Right lobe of liver (tissue), 6 donors: ENCODE results near the gene LHFPL6. TPM values are rescaled to one million over a fixed set of nuclear protein-coding genes. Genes with fewer than 3 reads are reported as not detected.

Experiments used
- ATAC-seq, 4 donors: fragments of 200-7000 bp; cut with Tn5 transposase; one replicate each; pipeline ENCODE4 v1.9.1; 2020; ENCODE audit warnings: mild to moderate bottlenecking in 4 of 4, moderate library complexity in 4 of 4
- DNase-seq, 3 donors: peaks; one replicate each; pipeline ENCODE4 v3.0.0-alpha.2; 2020
- H3K27ac ChIP-seq, 3 donors: fragments of 200-600 bp; one replicate each; pipeline ENCODE4 v1.8.0; 2022
- H3K27me3 ChIP-seq, 2 donors: fragments of 200-600 bp; one replicate each; pipeline ENCODE4 v1.8.0; 2022
- H3K36me3 ChIP-seq, 4 donors: fragments of 200-600 bp; sonication (generic) in 1 of 4; one replicate each; pipeline versions ENCODE4 v1.5.1 to v1.8.0; 2017 to 2022; ENCODE audit warnings: control low read depth in 1 of 4
- H3K4me1 ChIP-seq, 4 donors: fragments of 200-600 bp; sonication (generic) in 1 of 4; one replicate each; pipeline versions ENCODE4 v1.5.1 to v1.8.0; 2017 to 2022; ENCODE audit warnings: control low read depth in 1 of 4
- H3K4me3 ChIP-seq, 3 donors: fragments of 200-600 bp; one replicate each; pipeline ENCODE4 v1.8.0; 2022
- H3K9me3 ChIP-seq, 4 donors: fragments of 200-600 bp; sonication (generic) in 1 of 4; one replicate each; pipeline versions ENCODE4 v1.5.1 to v1.8.0; 2017 to 2022; ENCODE audit warnings: control low read depth in 1 of 4
- CTCF ChIP-seq, 4 donors: fragments of 200-600 bp in 3 of 4; fragments of 450-650 bp in 1 of 4; IDR thresholded peaks; one replicate each; pipeline versions ENCODE4 v1.5.1 to v1.8.0; 2016 to 2022; ENCODE audit warnings: antibody characterized with exemption in 4 of 4, mild to moderate bottlenecking in 2 of 4
- POLR2A ChIP-seq: fragments of 450-650 bp; IDR thresholded peaks from one replicate; pipeline ENCODE4 v1.6.1; 2017; ENCODE audit warnings: antibody characterized with exemption, mild to moderate bottlenecking
- WGBS: methylation state at CpG from one replicate; pipeline ENCODE4 v1.1.6; 2018; ENCODE audit warnings: low coverage, low lambda C conversion rate; ENCODE audit not compliant: insufficient coverage; ENCODE audit errors: missing lambda C conversion rate; 5-methylcytosine and 5-hydroxymethylcytosine counted together
- intact Hi-C, 2 donors: fragments of 100-400 bp; cut with DNase I; formaldehyde crosslinking; loops; one replicate each; pipeline versions ENCODE4 v1.11.2 to v1.14.1; 2022
- total RNA-seq, 6 experiments: library from RNA; depleted of rRNA in 2 of 6; stranded (reverse); fragments of >200 nt in 2 of 6; fragmentation: NEBNext Ultra II Directional in 3 of 6; extraction: Animal tissue kit (Norgen Biotek cat#: 25700) in 3 of 6; gene quantifications; one replicate each; pipeline versions ENCODE4 v1.1.0 to v1.2.4, GENCODE V29; 2016 to 2023
- donor health status: DM: no; HTN: yes; CAD: no.
- donor health status: DM: no; HTN: no; CAD: no.
- donor health status: DM: no; HTN: no; CAD: no.
- donor health status: DM: no; HTN: yes; CAD: no.
- donor health status: DM: no; HTN: yes; CAD: no.

Gene LHFPL6
- total RNA-seq, 6 experiments from 2014 or later = 3.0 to 8.4 (median 4.6) TPM

GRCh38 chr13:39578821-39579291 is 24.1 kb downstream of the LHFPL6 start:
- intact Hi-C loops = no loop called here
- H3K36me3 ChIP-seq = no peaks in the 10 kb centered on the region
- no peak for ATAC-seq

DNA sequence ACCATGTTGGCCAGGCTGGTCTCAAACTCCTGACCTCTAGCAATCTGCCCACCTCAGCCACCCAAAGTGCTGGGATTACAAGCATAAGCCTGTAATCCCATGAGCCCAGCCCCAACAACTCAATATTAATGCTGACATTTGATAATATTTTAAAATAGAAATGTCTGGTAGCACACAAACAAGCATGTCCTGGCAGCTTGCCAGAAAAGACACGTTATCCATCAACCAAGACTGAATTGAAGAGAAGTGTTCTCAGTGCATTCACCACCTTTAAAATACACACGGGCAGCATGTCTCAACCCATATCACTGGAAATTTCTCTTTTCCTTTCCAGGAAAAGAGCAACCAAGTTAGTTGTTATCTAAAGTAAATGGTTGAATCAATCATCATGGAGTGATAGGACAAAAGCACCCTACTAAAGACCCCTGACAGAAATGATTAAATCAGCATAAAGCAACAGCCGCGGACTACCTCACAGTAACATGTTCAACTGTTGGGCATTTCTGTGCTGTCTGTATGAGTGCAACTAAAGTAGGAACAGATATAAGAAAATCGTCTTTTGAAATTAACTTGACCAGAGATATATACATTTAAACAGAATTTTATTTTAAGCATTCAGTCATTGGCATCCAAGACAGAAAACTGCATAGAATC is 25.0 kb downstream of the LHFPL6 start:
- H3K9me3 ChIP-seq = no peaks in the 10 kb centered on the region
- no peak overlapping the region for H3K4me3 ChIP-seq
- intact Hi-C loops = no loop called here
- H3K36me3 ChIP-seq = no peaks in the 10 kb centered on the region
- H3K27ac ChIP-seq = no peak overlapping the region
- ATAC-seq (no peak), DNase-seq (no peak)
- no peaks in the 10 kb centered on the region for H3K4me1 ChIP-seq
- 62% methylated on average over 5 of the region's 5 CpGs for WGBS
- TF ChIP-seq POLR2A (no peak), CTCF (IDR thresholded peaks at IDR 0.05) (no peak)
- no peaks in the 10 kb centered on the region for H3K27me3 ChIP-seq

More at GRCh38 chr13:39578821-39579291, 24.1 kb downstream of the LHFPL6 start:
- no peak for DNase-seq
- WGBS = 58% methylated on average over 3 of the region's 3 CpGs
- Histone ChIP-seq H3K27ac (no peak overlapping the region), H3K4me1 (no peaks in the 10 kb centered on the region), H3K9me3 (no peaks in the 10 kb centered on the region), H3K27me3 (no peaks in the 10 kb centered on the region), H3K4me3 (no peak overlapping the region)
- TF ChIP-seq POLR2A (no peak), CTCF (IDR thresholded peaks at IDR 0.05) (no peak)

GRCh38 chr13:39577203-39577602 is 25.8 kb downstream of the LHFPL6 start:
- ATAC-seq (no peak), DNase-seq (no peak)
- H3K4me1 ChIP-seq = no peaks in the 10 kb centered on the region
- no peaks in the 10 kb centered on the region for H3K27me3 ChIP-seq
- no peak overlapping the region for H3K27ac ChIP-seq
- intact Hi-C loops = no loop called here
- no peaks in the 10 kb centered on the region for H3K36me3 ChIP-seq
- TF ChIP-seq CTCF (IDR thresholded peaks at IDR 0.05) (no peak), POLR2A (no peak)
- no peak overlapping the region for H3K4me3 ChIP-seq
- H3K9me3 ChIP-seq = no peaks in the 10 kb centered on the region
- 92% methylated on average over 2 of the region's 2 CpGs for WGBS

DNA sequence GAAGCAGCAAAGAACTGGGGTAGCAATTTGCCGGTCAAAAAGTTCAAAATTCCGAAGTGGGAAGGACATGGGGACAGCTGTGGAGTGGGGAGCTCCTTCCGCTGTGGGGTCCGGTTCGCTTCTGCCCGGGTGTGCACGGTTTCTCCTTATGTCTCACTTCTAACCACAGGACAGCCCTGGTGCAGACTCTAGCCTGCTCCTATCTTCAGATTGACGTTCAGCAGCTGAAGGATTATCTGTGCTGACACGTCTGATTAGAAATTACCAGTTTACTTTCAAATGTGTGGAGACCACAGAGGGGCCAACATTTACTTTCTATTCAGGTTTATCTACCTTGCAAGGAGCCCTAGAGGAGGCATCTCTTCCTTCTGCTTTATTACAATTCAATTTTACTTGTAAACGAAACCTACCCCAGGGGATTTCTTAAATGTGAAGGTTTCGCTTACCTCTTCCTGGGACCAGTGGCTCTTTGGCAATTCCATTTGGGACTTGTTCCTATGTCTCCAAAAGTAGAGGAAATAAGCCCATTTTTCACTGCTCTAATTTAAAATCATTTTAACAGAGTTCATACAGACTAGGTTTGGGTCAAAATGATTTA is 27.3 kb downstream of the LHFPL6 start:
- ATAC-seq = no peak
- no peak for DNase-seq
- Histone ChIP-seq H3K27ac (no peak overlapping the region), H3K27me3 (no peaks in the 10 kb centered on the region), H3K36me3 (no peaks in the 10 kb centered on the region), H3K9me3 (no peaks in the 10 kb centered on the region), H3K4me1 (no peaks in the 10 kb centered on the region), H3K4me3 (no peak overlapping the region)
- intact Hi-C loops = no loop called here
- TF ChIP-seq CTCF (IDR thresholded peaks at IDR 0.05) = no peak
- no peak for TF ChIP-seq POLR2A
- WGBS = 54% methylated on average over 11 of the region's 11 CpGs
